Upper lobe of left lung (tissue), 6 donors: Measurements from ENCODE around the gene GALNT4. TPM values are rescaled to one million over a fixed set of nuclear protein-coding genes. Genes with fewer than 3 reads are reported as not detected.

Source experiments
- ATAC-seq, 2 donors: fragments of 200-7000 bp; cut with Tn5 transposase; one replicate each; pipeline ENCODE4 v1.9.1; 2022; ENCODE audit warnings: mild to moderate bottlenecking in 2 of 2, moderate library complexity in 2 of 2; ENCODE audit not compliant: low FRiP score in 2 of 2
- DNase-seq, 2 donors: peaks; one replicate each; pipeline ENCODE4 v3.0.0-alpha.2; 2019 to 2020
- H3K27ac ChIP-seq, 4 donors: fragments of 200-600 bp; sonication (generic); one replicate each; pipeline ENCODE4 v1.5.1; 2016 to 2019
- H3K27me3 ChIP-seq, 4 donors: fragments of 200-600 bp; sonication (generic); one replicate each; pipeline ENCODE4 v1.5.1; 2017 to 2019
- H3K36me3 ChIP-seq, 4 donors: fragments of 200-600 bp; sonication (generic); one replicate each; pipeline ENCODE4 v1.5.1; 2016 to 2019
- H3K4me1 ChIP-seq, 4 donors: fragments of 200-600 bp; sonication (generic); one replicate each; pipeline ENCODE4 v1.5.1; 2018 to 2019
- H3K4me3 ChIP-seq, 4 donors: fragments of 200-600 bp; sonication (generic); one replicate each; pipeline ENCODE4 v1.5.1; 2017 to 2019; ENCODE audit warnings: mild to moderate bottlenecking in 2 of 4, moderate library complexity in 1 of 4
- H3K9me3 ChIP-seq, 4 donors: fragments of 200-600 bp; sonication (generic); one replicate each; pipeline ENCODE4 v1.5.1; 2018 to 2019
- CTCF ChIP-seq, 6 experiments: fragments of 450-650 bp in 4 of 6; fragments of 200-600 bp in 2 of 6; sonication (generic) in 2 of 6; IDR thresholded peaks; one replicate each; pipeline ENCODE4 v1.5.1; 2016 to 2019; ENCODE audit warnings: antibody characterized with exemption in 6 of 6
- EP300 ChIP-seq, 4 donors: sonication (generic); formaldehyde crosslinking; IDR thresholded peaks; one replicate each; pipeline ENCODE4 v1.5.1; 2017; ENCODE audit warnings: antibody characterized with exemption in 4 of 4, control low read depth in 2 of 4
- POLR2A ChIP-seq, 4 donors: fragments of 450-650 bp; IDR thresholded peaks; one replicate each; pipeline ENCODE4 v1.5.1; 2016 to 2017; ENCODE audit warnings: antibody characterized with exemption in 4 of 4, mild to moderate bottlenecking in 2 of 4
- POLR2AphosphoS5 ChIP-seq, 2 donors: sonication (generic); formaldehyde crosslinking; IDR thresholded peaks; one replicate each; pipeline ENCODE4 v1.5.1; 2017; ENCODE audit warnings: antibody characterized with exemption in 2 of 2
- WGBS, 2 donors: methylation state at CpG; one replicate each; pipeline ENCODE4 v1.1.5; 2017 to 2018; 5-methylcytosine and 5-hydroxymethylcytosine counted together
- total RNA-seq, 6 donors: library from RNA; depleted of rRNA in 4 of 6; stranded (reverse); fragments of >200 nt in 4 of 6; gene quantifications; one replicate each; pipeline versions ENCODE4 v1.1.0 to v1.2.1, GENCODE V29; 2016 to 2021
- donor health status: DM: no; HTN: no; CAD: no; lungs with moderate emphysema.
- donor health status: DM: no; HTN: yes; CAD: no; lungs with severe emphysema.

The GALNT4 gene
- total RNA-seq, 6 donors from 2014 or later, result 2.4 to 13.5 (median 7.9) TPM

- DNase-seq (no peak), ATAC-seq (no peak)
- Histone ChIP-seq H3K9me3 (no peaks in the 10 kb centered on the region), H3K27ac (no peak overlapping the region), H3K36me3 (no peaks in the 10 kb centered on the region), H3K4me1 (peaks cover 11 to 25% (median 18%) of the 10 kb centered on the region in 4 donors), H3K27me3 (no peaks in the 10 kb centered on the region), H3K4me3 (no peak overlapping the region)
- TF ChIP-seq EP300 (IDR thresholded peaks at IDR 0.05) (no peak), CTCF (IDR thresholded peaks at IDR 0.05) (no peak), POLR2A (IDR thresholded peaks at IDR 0.05) (no peak), POLR2AphosphoS5 (IDR thresholded peaks at IDR 0.05) (no peak)
- WGBS, 2 donors, result 66 to 73% methylated on average over 4 of the region's 4 CpGs
Observed at GRCh38 chr12:89528434-89528833, 3.8 kb upstream of the GALNT4 start.

GRCh38 chr12:89525824-89526770 is 1.5 kb upstream of the GALNT4 start, which contains the start of gene POC1B:
Gene POC1B, minus strand, starts transcription at chr12:89526047. Its CDS starts 152 bp downstream, at chr12:89525895.
- ATAC-seq (peak; percentile 88 to 91), DNase-seq (peak; percentile 82 to 93)
- Histone ChIP-seq H3K27ac (peak within 1 kb of the TSS; percentile 88 to 97 (median 94)), H3K36me3 (no peaks in the 10 kb centered on the region), H3K4me1 (peaks cover 34 to 49% (median 41%) of the 10 kb centered on the region in 4 donors), H3K4me3 (peak within 1 kb of the TSS; percentile 96 to 99 (median 98)), H3K27me3 (no peaks in the 10 kb centered on the region), H3K9me3 (no peaks in the 10 kb centered on the region)
- WGBS, 2 donors, result 1 to 2% methylated on average over 18 to 34 of the region's 39 CpGs
- TF ChIP-seq EP300 (IDR thresholded peaks at IDR 0.05) (no peak), POLR2A (IDR thresholded peaks at IDR 0.05) (peak in 1 of 4 donors; percentile 50), POLR2AphosphoS5 (IDR thresholded peaks at IDR 0.05) (peak; percentile 57 to 79), CTCF (IDR thresholded peaks at IDR 0.05) (peak in 2 of 6 experiments; percentile 3 to 24)

- TF ChIP-seq POLR2A (IDR thresholded peaks at IDR 0.05) (no peak), CTCF (IDR thresholded peaks at IDR 0.05) (no peak), POLR2AphosphoS5 (IDR thresholded peaks at IDR 0.05) (no peak), EP300 (IDR thresholded peaks at IDR 0.05) (no peak)
- WGBS, 2 donors, result 0 to 1% methylated on average over 18 to 31 of the region's 53 CpGs
- peak overlapping the region; percentile 96 to 99 (median 98) for H3K4me3 ChIP-seq
- peak overlapping the region; percentile 88 to 97 (median 94) for H3K27ac ChIP-seq
- no peaks in the 10 kb centered on the region for H3K27me3 ChIP-seq
- H3K9me3 ChIP-seq, result no peaks in the 10 kb centered on the region
- H3K4me1 ChIP-seq, result peaks cover 35 to 54% (median 42%) of the 10 kb centered on the region in 4 donors
- H3K36me3 ChIP-seq, result no peaks in the 10 kb centered on the region
- peak; percentile 56 to 91 for DNase-seq
- ATAC-seq, result peak; percentile 56 to 64
Observed at GRCh38 chr12:89525305-89525823, 768 bp upstream of the GALNT4 start.

- TF ChIP-seq POLR2AphosphoS5 (IDR thresholded peaks at IDR 0.05), result no peak
- no peak for TF ChIP-seq CTCF (IDR thresholded peaks at IDR 0.05)
- TF ChIP-seq EP300 (IDR thresholded peaks at IDR 0.05), result no peak
- no peak for TF ChIP-seq POLR2A (IDR thresholded peaks at IDR 0.05)
- H3K36me3 ChIP-seq, result no peaks in the 10 kb centered on the region
- ATAC-seq (no peak), DNase-seq (no peak)
- peak overlapping the region; percentile 96 to 99 (median 98) for H3K4me3 ChIP-seq
- H3K27me3 ChIP-seq, result no peaks in the 10 kb centered on the region
- peaks cover 35 to 54% (median 40%) of the 10 kb centered on the region in 4 donors for H3K4me1 ChIP-seq
- H3K9me3 ChIP-seq, result no peaks in the 10 kb centered on the region
- WGBS, 2 donors, result 26 to 28% methylated on average over 21 of the region's 21 CpGs
- peak overlapping the region; percentile 88 to 97 (median 94) for H3K27ac ChIP-seq
Observed at GRCh38 chr12:89523843-89524540, 604 bp downstream of the GALNT4 start.
